B cell (primary cell): Measurements from ENCODE around the gene SELENOI. TPM values are rescaled to one million over a fixed set of nuclear protein-coding genes. Genes with fewer than 3 reads are reported as not detected.
"Not testable (repeated sequence)": the region's sequence is repeated elsewhere in the genome, so short reads cannot be mapped to it uniquely, and the experiment has no call there.

Experiments used
- ATAC-seq: fragments of 200-7000 bp; cut with Tn5 transposase; one replicate; pipeline ENCODE4 v1.10.0; 2021; ENCODE audit warnings: low read depth, mild to moderate bottlenecking, moderate number of reproducible peaks, moderate library complexity
- CTCF ChIA-PET: fragments of 350-600 bp; sonication (Branson Sonifier 250); formaldehyde crosslinking; loops from one replicate; lab custom pipeline; 2021; ENCODE audit warnings: antibody characterized with exemption, inconsistent platforms; lab: Charles Lee
- POLR2A ChIA-PET: fragments of 350-600 bp; sonication (Branson Sonifier 250); formaldehyde crosslinking; loops from one replicate; lab custom pipeline; 2021; ENCODE audit warnings: antibody characterized with exemption; lab: Charles Lee
- DNase-seq: peaks from one replicate; pipeline ENCODE4 v3.0.0; 2013
- H2AFZ ChIP-seq: 2 replicates; pipeline ENCODE4 v1.6.1; 2012; ENCODE audit warnings: mild to moderate bottlenecking, low read depth, low read length; ENCODE audit not compliant: insufficient read depth, poor library complexity, severe bottlenecking
- H3K27ac ChIP-seq, 2 donors: 1 replicate in 1 of 2; 2 replicates in 1 of 2; pipeline ENCODE4 v1.5.1; 2012 to 2013; ENCODE audit warnings: low read length in 2 of 2, mild to moderate bottlenecking in 2 of 2, moderate library complexity in 1 of 2
- H3K27me3 ChIP-seq, 4 experiments: fragments of 200-600 bp in 1 of 4; sonication (generic) in 1 of 4; replicated peaks in 1 of 4; 1 replicate in 2 of 4; 2 replicates in 2 of 4; pipeline versions ENCODE4 v1.6.1 to v1.7.0; 2013 to 2016; ENCODE audit warnings: low read length in 3 of 4, mild to moderate bottlenecking in 2 of 4, mixed read lengths in 1 of 4, moderate library complexity in 1 of 4; ENCODE audit not compliant: insufficient read depth in 4 of 4, control insufficient read depth in 3 of 4; ENCODE audit errors: control extremely low read depth in 1 of 4
- H3K36me3 ChIP-seq, 2 experiments: replicated peaks in 1 of 2; 1 replicate in 1 of 2; 2 replicates in 1 of 2; pipeline versions ENCODE4 v1.6.1 to v1.7.1; 2013; ENCODE audit warnings: low read length in 1 of 2; ENCODE audit not compliant: insufficient read depth in 2 of 2, control insufficient read depth in 1 of 2; ENCODE audit errors: control extremely low read depth in 1 of 2, extremely low read depth in 1 of 2
- H3K4me1 ChIP-seq, 2 donors: fragments of 200-600 bp in 1 of 2; sonication (generic) in 1 of 2; 1 replicate in 1 of 2; 2 replicates in 1 of 2; pipeline versions ENCODE4 v1.5.1 to v1.6.1; 2013 to 2017; ENCODE audit warnings: low read length in 2 of 2; ENCODE audit not compliant: control insufficient read depth in 2 of 2, insufficient read depth in 2 of 2
- H3K4me2 ChIP-seq: replicated peaks from 2 replicates; pipeline ENCODE3; 2012; ENCODE audit warnings: mild to moderate bottlenecking, low read depth, low read length; ENCODE audit not compliant: poor library complexity, severe bottlenecking
- H3K4me3 ChIP-seq, 5 experiments: fragments of 200-600 bp in 1 of 5; sonication (generic) in 1 of 5; 1 replicate in 3 of 5; 2 replicates in 2 of 5; pipeline versions ENCODE4 v1.5.1 to v1.7.0; 2011 to 2016; ENCODE audit warnings: low read length in 4 of 5, mild to moderate bottlenecking in 4 of 5, low read depth in 2 of 5, control low read depth in 1 of 5, moderate library complexity in 1 of 5; ENCODE audit not compliant: insufficient read depth in 1 of 5; ENCODE audit errors: control extremely low read depth in 1 of 5, extremely low read depth in 1 of 5
- H3K79me2 ChIP-seq: fragments of 200-600 bp; sonication (generic); one replicate; pipeline ENCODE4 v1.6.0; 2016; ENCODE audit warnings: low read length; ENCODE audit not compliant: control insufficient read depth, insufficient read depth
- H3K9ac ChIP-seq: fragments of 200-600 bp; sonication (generic); 2 replicates; pipeline ENCODE4 v1.6.1; 2017; ENCODE audit warnings: mild to moderate bottlenecking, low read length, moderate library complexity
- H3K9me3 ChIP-seq, 3 donors: one replicate each; pipeline versions ENCODE4 v1.6.1 to v1.7.1; 2013; ENCODE audit warnings: low read length in 2 of 3; ENCODE audit not compliant: control insufficient read depth in 2 of 3, insufficient read depth in 1 of 3; ENCODE audit errors: control extremely low read depth in 1 of 3
- H4K20me1 ChIP-seq: 2 replicates; pipeline ENCODE4 v1.6.0; 2012; ENCODE audit warnings: mild to moderate bottlenecking, low read length; ENCODE audit not compliant: insufficient read depth, control insufficient read depth, poor library complexity, severe bottlenecking
- H3K27ac Mint-ChIP-seq: one replicate; pipeline ENCODE4 v1.8.0; 2021; ENCODE audit warnings: mixed read lengths
- H3K27me3 Mint-ChIP-seq: one replicate; pipeline ENCODE4 v1.8.0; 2021; ENCODE audit warnings: mixed read lengths
- H3K4me1 Mint-ChIP-seq: one replicate; pipeline ENCODE4 v1.8.0; 2021; ENCODE audit warnings: mixed read lengths
- H3K4me3 Mint-ChIP-seq: one replicate; pipeline ENCODE4 v1.8.0; 2021; ENCODE audit warnings: mixed read lengths
- H3K9me3 Mint-ChIP-seq: one replicate; pipeline ENCODE4 v1.8.0; 2022; ENCODE audit warnings: mixed read lengths; ENCODE audit not compliant: insufficient read depth
- EZH2 ChIP-seq: IDR thresholded peaks from 2 replicates; pipeline ENCODE4 v1.6.1; 2012; ENCODE audit warnings: borderline replicate concordance, low read depth, mild to moderate bottlenecking, moderate library complexity, low read length; ENCODE audit not compliant: insufficient read depth, poor library complexity, severe bottlenecking
- WGBS: methylation state at CpG from one replicate; pipeline ENCODE4 v1.1.5; 2013; ENCODE audit warnings: missing lambda C conversion rate; ENCODE audit not compliant: insufficient coverage; 5-methylcytosine and 5-hydroxymethylcytosine counted together
- intact Hi-C: fragments of 100-400 bp; cut with micrococcal nuclease; formaldehyde crosslinking; loops from one replicate; pipeline ENCODE4 v1.10.0; 2022
- polyA plus RNA-seq: library from polyadenylated mRNA; depleted of rRNA; stranded (reverse); fragments of >200 nt; gene quantifications from 2 replicates; pipeline ENCODE4 v1.2.3, GENCODE V29; 2012
- total RNA-seq, 2 donors: library from RNA; stranded (reverse); fragments of 120-200 nt in 1 of 2; gene quantifications; 1 replicate in 1 of 2; 2 replicates in 1 of 2; pipeline versions ENCODE4 v1.2.3 to v1.2.4, GENCODE V29; 2013 to 2022
- TF ChIP-seq, protein P1 (sequence below): fragments of 200-600 bp; IDR thresholded peaks from one replicate; pipeline ENCODE4 v1.8.0; 2022; ENCODE audit warnings: antibody characterized with exemption, mild to moderate bottlenecking

SELENOI gene
- total and polyA plus RNA-seq, 2 donors (not counting 1 experiment from before 2014, with no cell fraction given), result 3.4 to 20.1 TPM

DNA sequence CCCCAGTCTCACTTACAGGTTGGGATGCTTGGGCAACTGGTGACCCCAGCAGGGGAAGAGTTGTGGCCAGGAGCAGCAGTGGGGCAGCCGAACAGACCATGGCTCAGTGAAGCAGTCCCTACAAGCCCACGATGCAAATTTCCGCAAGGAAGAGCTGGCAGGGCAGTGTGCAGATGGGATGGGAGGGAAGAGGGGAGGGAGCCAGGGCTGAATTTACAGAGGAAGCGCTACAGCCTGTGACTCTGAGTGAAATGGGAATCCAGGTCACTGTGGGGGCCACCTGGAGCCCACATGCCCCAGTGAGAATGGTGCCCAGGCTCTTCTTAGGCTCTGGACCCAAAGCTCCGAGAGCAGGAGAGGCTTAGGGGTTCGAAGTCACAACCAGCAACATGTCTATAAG, 27.0 kb upstream of the SELENOI start:
- Histone ChIP-seq H3K27me3 (no peaks in the 10 kb centered on the region), H2AFZ (no peak overlapping the region), H3K79me2 (no peaks in the 10 kb centered on the region), H4K20me1 (no peaks in the 10 kb centered on the region), H3K4me3 (no peak overlapping the region), H3K9ac (no peak overlapping the region), H3K4me1 (no peaks in the 10 kb centered on the region), H3K36me3 (no peaks in the 10 kb centered on the region), H3K9me3 (peaks cover 0 to under 1% (median 0%) of the 10 kb centered on the region in 3 donors), H3K27ac (no peak overlapping the region), H3K4me2 (no peak overlapping the region)
- ChIA-PET CTCF (no interaction called here), POLR2A (no interaction called here)
- no peaks in the 10 kb centered on the region for H3K27me3 Mint-ChIP-seq
- no peaks in the 10 kb centered on the region for H3K9me3 Mint-ChIP-seq
- intact Hi-C loops, result no loop called here
- H3K4me1 Mint-ChIP-seq, result no peaks in the 10 kb centered on the region
- 84% methylated on average over 6 of the region's 6 CpGs for WGBS
- ATAC-seq, result no peak
- no peak for DNase-seq
- no peak overlapping the region for H3K4me3 Mint-ChIP-seq
- no peak overlapping the region for H3K27ac Mint-ChIP-seq
- no peak for TF ChIP-seq EZH2
- TF ChIP-seq, protein P1, sequence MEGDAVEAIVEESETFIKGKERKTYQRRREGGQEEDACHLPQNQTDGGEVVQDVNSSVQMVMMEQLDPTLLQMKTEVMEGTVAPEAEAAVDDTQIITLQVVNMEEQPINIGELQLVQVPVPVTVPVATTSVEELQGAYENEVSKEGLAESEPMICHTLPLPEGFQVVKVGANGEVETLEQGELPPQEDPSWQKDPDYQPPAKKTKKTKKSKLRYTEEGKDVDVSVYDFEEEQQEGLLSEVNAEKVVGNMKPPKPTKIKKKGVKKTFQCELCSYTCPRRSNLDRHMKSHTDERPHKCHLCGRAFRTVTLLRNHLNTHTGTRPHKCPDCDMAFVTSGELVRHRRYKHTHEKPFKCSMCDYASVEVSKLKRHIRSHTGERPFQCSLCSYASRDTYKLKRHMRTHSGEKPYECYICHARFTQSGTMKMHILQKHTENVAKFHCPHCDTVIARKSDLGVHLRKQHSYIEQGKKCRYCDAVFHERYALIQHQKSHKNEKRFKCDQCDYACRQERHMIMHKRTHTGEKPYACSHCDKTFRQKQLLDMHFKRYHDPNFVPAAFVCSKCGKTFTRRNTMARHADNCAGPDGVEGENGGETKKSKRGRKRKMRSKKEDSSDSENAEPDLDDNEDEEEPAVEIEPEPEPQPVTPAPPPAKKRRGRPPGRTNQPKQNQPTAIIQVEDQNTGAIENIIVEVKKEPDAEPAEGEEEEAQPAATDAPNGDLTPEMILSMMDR, result no peak

- H3K9me3 ChIP-seq, H3K4me2 ChIP-seq, H3K4me1 ChIP-seq, H3K27me3 ChIP-seq, H3K79me2 ChIP-seq, H3K27ac Mint-ChIP-seq, H3K36me3 ChIP-seq, H3K4me1 Mint-ChIP-seq, intact Hi-C loops, H3K27ac ChIP-seq, H3K9ac ChIP-seq, DNase-seq, H4K20me1 ChIP-seq, ATAC-seq, H3K4me3 Mint-ChIP-seq, POLR2A ChIA-PET, H3K27me3 Mint-ChIP-seq, H3K9me3 Mint-ChIP-seq, H2AFZ ChIP-seq, H3K4me3 ChIP-seq: not testable (repeated sequence)
- CTCF ChIA-PET, result interaction anchor here (1.5 kb wide), 1 partner anchor 89 kb away, joined by 3 read pairs; no protein-coding TSS in a partner anchor
Observed at GRCh38 chr2:26324479-26324878, 21.5 kb upstream of the SELENOI start.
